K562 (cell line): Measurements from ENCODE around the gene TRIM71. TPM values are rescaled to one million over a fixed set of nuclear protein-coding genes. Genes with fewer than 3 reads are reported as not detected.

ENCODE experiments used
- JUNB ChIP-seq: fragments of 450-650 bp; formaldehyde crosslinking; conservative IDR thresholded peaks from 2 replicates; pipeline ENCODE4 v1.4.0; 2020; ENCODE audit warnings: mild to moderate bottlenecking
- SUPT5H ChIP-seq: fragments of 450-650 bp; IDR thresholded peaks from 2 replicates; pipeline ENCODE4 v1.6.1; 2016
- ZNF165 ChIP-seq: fragments of 250-450 bp; sonication (Bioruptor Pico); IDR thresholded peaks from 2 replicates; pipeline ENCODE4 v1.4.0; 2020; ENCODE audit warnings: borderline replicate concordance
- ZNF644 ChIP-seq: fragments of 200-800 bp; sonication (Bioruptor generic); IDR thresholded peaks from 2 replicates; pipeline ENCODE4 v1.6.1; 2016; ENCODE audit warnings: low read depth, missing genetic modification characterization, missing compliant biosample characterization
- polyA plus RNA-seq, 8 experiments: library from polyadenylated mRNA; depleted of rRNA in 4 of 8; stranded (reverse) in 5 of 8; unstranded in 3 of 8; fragments of >200 nt; fragmentation: Nextera tagmentation in 2 of 8; fragmentation: Illumina TruSeq in 1 of 8; extraction: Ambion mirVana in 2 of 8; extraction: Trizol in 1 of 8; gene quantifications; 2 replicates each; pipeline versions ENCODE4 v1.2.1 to v1.2.3, GENCODE V29; 2011 to 2014; ENCODE audit warnings: inconsistent platforms in 1 of 8, missing spikeins in 1 of 8
- total RNA-seq, 7 experiments: library from RNA; depleted of rRNA in 6 of 7; stranded (reverse); fragments of >200 nt in 6 of 7; fragmentation: Illumina TruSeq in 2 of 7; extraction: Trizol in 2 of 7; gene quantifications; 2 replicates each; pipeline versions ENCODE4 v1.2.1 to v1.2.3, GENCODE V29; 2011 to 2021; ENCODE audit warnings: low replicate concordance in 1 of 7
- TF ChIP-seq, protein P1 (sequence below): fragments of 450-650 bp; formaldehyde crosslinking; IDR thresholded peaks from 2 replicates; pipeline ENCODE4 v1.4.0; 2022; ENCODE audit warnings: mild to moderate bottlenecking, moderate library complexity
- TF ChIP-seq, protein P2 (sequence below): fragments of 450-650 bp; IDR thresholded peaks from 2 replicates; pipeline ENCODE4 v1.7.1; 2018; ENCODE audit warnings: mild to moderate bottlenecking, low read depth; ENCODE audit not compliant: partially characterized antibody
- TF ChIP-seq, protein P3 (sequence below), 2 experiments: fragments of 250-450 bp in 1 of 2; fragments of 450-650 bp in 1 of 2; sonication (Bioruptor Pico) in 1 of 2; IDR thresholded peaks; 2 replicates each; pipeline versions ENCODE4 v1.6.1 to v1.8.0; 2016 to 2021; ENCODE audit warnings: mild to moderate bottlenecking in 2 of 2, moderate library complexity in 2 of 2, missing compliant biosample characterization in 1 of 2, missing genetic modification characterization in 1 of 2
- TF ChIP-seq, protein P4 (sequence below), 2 experiments: fragments of 450-650 bp; formaldehyde crosslinking in 1 of 2; IDR thresholded peaks; 2 replicates each; pipeline versions ENCODE4 v1.4.0 to v1.6.1; 2014 to 2020; ENCODE audit warnings: mild to moderate bottlenecking in 2 of 2, borderline replicate concordance in 1 of 2, low read depth in 1 of 2

TRIM71 gene
- total and polyA plus RNA-seq, 9 of the 15 experiments (the other 6 are each of a cell fraction or from before 2014, with no cell fraction given), result 0.04 to 0.11 TPM; not detected in 7

DNA sequence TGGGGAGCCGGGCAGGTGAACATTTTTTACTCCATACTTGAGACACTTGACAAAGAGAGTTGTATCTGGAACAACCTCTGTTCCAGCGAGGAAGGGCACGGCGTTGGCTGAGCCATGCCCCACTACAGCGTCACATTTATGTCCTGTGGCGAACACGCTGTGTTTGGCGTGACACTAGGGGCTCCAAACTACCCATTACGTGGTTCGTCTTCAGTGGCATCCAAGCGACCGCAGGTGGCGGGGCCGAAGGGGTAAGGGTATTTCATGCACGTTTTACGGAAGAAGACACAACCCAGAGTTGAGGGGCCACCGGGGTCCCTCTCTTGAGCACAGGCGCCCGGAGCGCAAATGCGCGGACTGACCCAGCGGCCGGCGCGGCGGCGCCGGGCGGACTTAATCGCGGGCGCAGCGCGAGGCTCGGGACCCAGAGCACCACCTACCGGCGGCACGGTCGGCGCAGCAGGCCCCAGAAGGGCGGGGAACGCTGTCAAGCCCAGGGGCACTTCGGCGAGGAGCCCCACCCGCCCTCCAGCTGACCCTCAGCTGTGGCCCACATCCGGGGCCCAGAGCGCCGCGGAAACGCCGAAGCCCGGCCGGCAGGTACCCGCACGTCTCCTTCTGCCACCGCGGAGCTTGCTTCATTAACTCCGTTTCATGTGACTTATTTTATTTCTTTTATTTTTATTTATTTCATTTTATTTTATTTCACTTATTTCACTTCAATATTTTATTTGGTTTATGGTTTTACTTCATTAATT is 36.4 kb upstream of the TRIM71 start (continued):
- TF ChIP-seq, protein P1, sequence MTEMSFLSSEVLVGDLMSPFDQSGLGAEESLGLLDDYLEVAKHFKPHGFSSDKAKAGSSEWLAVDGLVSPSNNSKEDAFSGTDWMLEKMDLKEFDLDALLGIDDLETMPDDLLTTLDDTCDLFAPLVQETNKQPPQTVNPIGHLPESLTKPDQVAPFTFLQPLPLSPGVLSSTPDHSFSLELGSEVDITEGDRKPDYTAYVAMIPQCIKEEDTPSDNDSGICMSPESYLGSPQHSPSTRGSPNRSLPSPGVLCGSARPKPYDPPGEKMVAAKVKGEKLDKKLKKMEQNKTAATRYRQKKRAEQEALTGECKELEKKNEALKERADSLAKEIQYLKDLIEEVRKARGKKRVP, result no peak
- TF ChIP-seq ZNF644 (tag), result no peak
- TF ChIP-seq, protein P2, sequence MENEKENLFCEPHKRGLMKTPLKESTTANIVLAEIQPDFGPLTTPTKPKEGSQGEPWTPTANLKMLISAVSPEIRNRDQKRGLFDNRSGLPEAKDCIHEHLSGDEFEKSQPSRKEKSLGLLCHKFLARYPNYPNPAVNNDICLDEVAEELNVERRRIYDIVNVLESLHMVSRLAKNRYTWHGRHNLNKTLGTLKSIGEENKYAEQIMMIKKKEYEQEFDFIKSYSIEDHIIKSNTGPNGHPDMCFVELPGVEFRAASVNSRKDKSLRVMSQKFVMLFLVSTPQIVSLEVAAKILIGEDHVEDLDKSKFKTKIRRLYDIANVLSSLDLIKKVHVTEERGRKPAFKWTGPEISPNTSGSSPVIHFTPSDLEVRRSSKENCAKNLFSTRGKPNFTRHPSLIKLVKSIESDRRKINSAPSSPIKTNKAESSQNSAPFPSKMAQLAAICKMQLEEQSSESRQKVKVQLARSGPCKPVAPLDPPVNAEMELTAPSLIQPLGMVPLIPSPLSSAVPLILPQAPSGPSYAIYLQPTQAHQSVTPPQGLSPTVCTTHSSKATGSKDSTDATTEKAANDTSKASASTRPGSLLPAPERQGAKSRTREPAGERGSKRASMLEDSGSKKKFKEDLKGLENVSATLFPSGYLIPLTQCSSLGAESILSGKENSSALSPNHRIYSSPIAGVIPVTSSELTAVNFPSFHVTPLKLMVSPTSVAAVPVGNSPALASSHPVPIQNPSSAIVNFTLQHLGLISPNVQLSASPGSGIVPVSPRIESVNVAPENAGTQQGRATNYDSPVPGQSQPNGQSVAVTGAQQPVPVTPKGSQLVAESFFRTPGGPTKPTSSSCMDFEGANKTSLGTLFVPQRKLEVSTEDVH, result peak; percentile 29
- TF ChIP-seq, protein P3, sequence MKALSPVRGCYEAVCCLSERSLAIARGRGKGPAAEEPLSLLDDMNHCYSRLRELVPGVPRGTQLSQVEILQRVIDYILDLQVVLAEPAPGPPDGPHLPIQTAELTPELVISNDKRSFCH (CRISPR knock-in tag; IDR thresholded peaks at IDR 0.05), result no peak
- TF ChIP-seq, protein P3 (tag; IDR thresholded peaks at IDR 0.05), result peak; percentile 55; the same call in 1 of the 2 replicates
- TF ChIP-seq ZNF165 (CRISPR knock-in tag), result no peak
- TF ChIP-seq, protein P4, sequence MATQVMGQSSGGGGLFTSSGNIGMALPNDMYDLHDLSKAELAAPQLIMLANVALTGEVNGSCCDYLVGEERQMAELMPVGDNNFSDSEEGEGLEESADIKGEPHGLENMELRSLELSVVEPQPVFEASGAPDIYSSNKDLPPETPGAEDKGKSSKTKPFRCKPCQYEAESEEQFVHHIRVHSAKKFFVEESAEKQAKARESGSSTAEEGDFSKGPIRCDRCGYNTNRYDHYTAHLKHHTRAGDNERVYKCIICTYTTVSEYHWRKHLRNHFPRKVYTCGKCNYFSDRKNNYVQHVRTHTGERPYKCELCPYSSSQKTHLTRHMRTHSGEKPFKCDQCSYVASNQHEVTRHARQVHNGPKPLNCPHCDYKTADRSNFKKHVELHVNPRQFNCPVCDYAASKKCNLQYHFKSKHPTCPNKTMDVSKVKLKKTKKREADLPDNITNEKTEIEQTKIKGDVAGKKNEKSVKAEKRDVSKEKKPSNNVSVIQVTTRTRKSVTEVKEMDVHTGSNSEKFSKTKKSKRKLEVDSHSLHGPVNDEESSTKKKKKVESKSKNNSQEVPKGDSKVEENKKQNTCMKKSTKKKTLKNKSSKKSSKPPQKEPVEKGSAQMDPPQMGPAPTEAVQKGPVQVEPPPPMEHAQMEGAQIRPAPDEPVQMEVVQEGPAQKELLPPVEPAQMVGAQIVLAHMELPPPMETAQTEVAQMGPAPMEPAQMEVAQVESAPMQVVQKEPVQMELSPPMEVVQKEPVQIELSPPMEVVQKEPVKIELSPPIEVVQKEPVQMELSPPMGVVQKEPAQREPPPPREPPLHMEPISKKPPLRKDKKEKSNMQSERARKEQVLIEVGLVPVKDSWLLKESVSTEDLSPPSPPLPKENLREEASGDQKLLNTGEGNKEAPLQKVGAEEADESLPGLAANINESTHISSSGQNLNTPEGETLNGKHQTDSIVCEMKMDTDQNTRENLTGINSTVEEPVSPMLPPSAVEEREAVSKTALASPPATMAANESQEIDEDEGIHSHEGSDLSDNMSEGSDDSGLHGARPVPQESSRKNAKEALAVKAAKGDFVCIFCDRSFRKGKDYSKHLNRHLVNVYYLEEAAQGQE (IDR thresholded peaks at IDR 0.05; ENCODE audit: borderline replicate concordance), result peak; percentile 60
- TF ChIP-seq, protein P4 (CRISPR knock-in tag; IDR thresholded peaks at IDR 0.05; ENCODE audit: low read depth), result no peak
- TF ChIP-seq JUNB (CRISPR knock-in tag), result no peak
- peak; percentile 65; the same call in 1 of the 2 replicates for TF ChIP-seq SUPT5H
